ENCODE measurements around the gene EOGT.
A peak's percentile ranks its signal among the peaks of the same experiment; 100 is the strongest.

EOGT gene

GRCh38 chr3:68943753-68944500 is 69.6 kb downstream of the EOGT start:
- DNase-seq (ENCODE audit: low read depth) = no peak
- H3K4me3 ChIP-seq (ENCODE audit: low read length) = no peak overlapping the region
- no peak for TF ChIP-seq CTCF (conservative IDR thresholded peaks at IDR 0.05; ENCODE audit: low read depth, low read length)

- H3K4me3 ChIP-seq (ENCODE audit: low read length) = no peak overlapping the region
- DNase-seq (ENCODE audit: low read depth) = no peak
- no peak for TF ChIP-seq CTCF (conservative IDR thresholded peaks at IDR 0.05; ENCODE audit: low read depth, low read length)
These were observed 72.4 kb downstream of the EOGT start for GRCh38 chr3:68941055-68941454.

GRCh38 chr3:68936856-68937255 is 76.6 kb downstream of the EOGT start:
- no peak for TF ChIP-seq CTCF (conservative IDR thresholded peaks at IDR 0.05; ENCODE audit: low read depth, low read length)
- no peak overlapping the region for H3K4me3 ChIP-seq (ENCODE audit: low read length)
- DNase-seq (ENCODE audit: low read depth) = no peak

- no peak for TF ChIP-seq CTCF (conservative IDR thresholded peaks at IDR 0.05; ENCODE audit: low read depth, low read length)
- DNase-seq (ENCODE audit: low read depth) = no peak
These were observed 77.7 kb downstream of the EOGT start for GRCh38 chr3:68935778-68936177.

GRCh38 chr3:68931406-68932149 is 81.9 kb downstream of the EOGT start:
- no peak for TF ChIP-seq CTCF (conservative IDR thresholded peaks at IDR 0.05; ENCODE audit: low read depth, low read length)
- DNase-seq (ENCODE audit: low read depth) = no peak
- peak overlapping the region; percentile 32 for H3K4me3 ChIP-seq (ENCODE audit: low read length)

More at GRCh38 chr3:68935778-68936177, 77.7 kb downstream of the EOGT start:
- H3K4me3 ChIP-seq (ENCODE audit: low read length) = no peak overlapping the region
